ENCODE results near the gene C1orf21. TPM values are rescaled to one million over a fixed set of nuclear protein-coding genes. Genes with fewer than 3 reads are reported as not detected.
A peak's percentile ranks its signal among the peaks of the same experiment; 100 is the strongest.

The C1orf21 gene
- total RNA-seq, 2 experiments from 2014 or later = 7.7 to 8.8 TPM

GRCh38 chr1:184647471-184647870 lies 260.6 kb downstream of the C1orf21 start:
- POLR2A ChIA-PET = no interaction called here
- Mint-ChIP-seq H3K27me3 (peaks cover 18% of the 10 kb centered on the region), H3K9me3 (no peaks in the 10 kb centered on the region), H3K4me3 (no peak overlapping the region), H3K4me1 (no peaks in the 10 kb centered on the region), H3K27ac (no peak overlapping the region), H3K36me3 (ENCODE audit: low read depth) (no peaks in the 10 kb centered on the region)
- CTCF ChIA-PET = no interaction called here
- no peak for DNase-seq

GRCh38 chr1:184648160-184648855 lies 261.5 kb downstream of the C1orf21 start:
- Mint-ChIP-seq H3K9me3 (no peaks in the 10 kb centered on the region), H3K4me3 (no peak overlapping the region), H3K27me3 (peaks cover 21% of the 10 kb centered on the region), H3K27ac (no peak overlapping the region), H3K36me3 (ENCODE audit: low read depth) (no peaks in the 10 kb centered on the region), H3K4me1 (no peaks in the 10 kb centered on the region)
- ChIA-PET CTCF (no interaction called here), POLR2A (no interaction called here)
- DNase-seq = no peak

- no peak for DNase-seq
- Mint-ChIP-seq H3K27me3 (peaks cover 21% of the 10 kb centered on the region), H3K36me3 (ENCODE audit: low read depth) (no peaks in the 10 kb centered on the region), H3K27ac (no peak overlapping the region), H3K4me1 (no peaks in the 10 kb centered on the region), H3K9me3 (no peaks in the 10 kb centered on the region), H3K4me3 (no peak overlapping the region)
- POLR2A ChIA-PET = no interaction called here
- CTCF ChIA-PET = no interaction called here
These were observed 262.0 kb downstream of the C1orf21 start for GRCh38 chr1:184648856-184649201.

- H3K4me1 Mint-ChIP-seq = no peaks in the 10 kb centered on the region
- H3K9me3 Mint-ChIP-seq = no peaks in the 10 kb centered on the region
- H3K36me3 Mint-ChIP-seq (ENCODE audit: low read depth) = no peaks in the 10 kb centered on the region
- H3K27ac Mint-ChIP-seq = no peak overlapping the region
- H3K27me3 Mint-ChIP-seq = peaks cover 21% of the 10 kb centered on the region
- ChIA-PET POLR2A (no interaction called here), CTCF (no interaction called here)
- no peak for DNase-seq
- no peak overlapping the region for H3K4me3 Mint-ChIP-seq
These were observed 262.6 kb downstream of the C1orf21 start for GRCh38 chr1:184649451-184649888.

GRCh38 chr1:184650177-184650866 lies 263.5 kb downstream of the C1orf21 start:
- Mint-ChIP-seq H3K9me3 (no peaks in the 10 kb centered on the region), H3K27ac (no peak overlapping the region), H3K4me1 (no peaks in the 10 kb centered on the region), H3K4me3 (no peak overlapping the region), H3K27me3 (peaks cover 19% of the 10 kb centered on the region), H3K36me3 (ENCODE audit: low read depth) (no peaks in the 10 kb centered on the region)
- POLR2A ChIA-PET = no interaction called here
- CTCF ChIA-PET = no interaction called here
- no peak for DNase-seq

GRCh38 chr1:184655185-184655584 lies 268.4 kb downstream of the C1orf21 start:
- POLR2A ChIA-PET = no interaction called here
- Mint-ChIP-seq H3K4me1 (no peaks in the 10 kb centered on the region), H3K27me3 (peaks cover 11% of the 10 kb centered on the region), H3K27ac (no peak overlapping the region), H3K9me3 (no peaks in the 10 kb centered on the region), H3K4me3 (no peak overlapping the region), H3K36me3 (ENCODE audit: low read depth) (no peaks in the 10 kb centered on the region)
- no peak for DNase-seq
- CTCF ChIA-PET = interaction anchor here (1.0 kb wide), 1 partner anchor 9 kb away, joined by 4 read pairs; no protein-coding TSS in a partner anchor

- CTCF ChIA-PET = interaction anchor here (0.7 to 1.0 kb wide), 2 partner anchors 8 to 40 kb away, joined by 3 to 4 read pairs; no protein-coding TSS in a partner anchor
- no peak overlapping the region for H3K4me3 Mint-ChIP-seq
- no peaks in the 10 kb centered on the region for H3K4me1 Mint-ChIP-seq
- POLR2A ChIA-PET = no interaction called here
- H3K27ac Mint-ChIP-seq = no peak overlapping the region
- no peak for DNase-seq
- no peaks in the 10 kb centered on the region for H3K9me3 Mint-ChIP-seq
- peaks cover 10% of the 10 kb centered on the region for H3K27me3 Mint-ChIP-seq
- no peaks in the 10 kb centered on the region for H3K36me3 Mint-ChIP-seq (ENCODE audit: low read depth)
These were observed 269.4 kb downstream of the C1orf21 start for GRCh38 chr1:184656221-184656620.

- Mint-ChIP-seq H3K36me3 (ENCODE audit: low read depth) (no peaks in the 10 kb centered on the region), H3K27ac (no peak overlapping the region), H3K4me1 (peaks cover 4% of the 10 kb centered on the region), H3K4me3 (no peak overlapping the region), H3K27me3 (no peaks in the 10 kb centered on the region), H3K9me3 (no peaks in the 10 kb centered on the region)
- ChIA-PET POLR2A (no interaction called here), CTCF (no interaction called here)
- DNase-seq = no peak
These were observed 271.2 kb downstream of the C1orf21 start for GRCh38 chr1:184658055-184658454.

GRCh38 chr1:184660462-184661191 lies 273.8 kb downstream of the C1orf21 start:
- no peaks in the 10 kb centered on the region for H3K36me3 Mint-ChIP-seq (ENCODE audit: low read depth)
- H3K9me3 Mint-ChIP-seq = no peaks in the 10 kb centered on the region
- no peak overlapping the region for H3K27ac Mint-ChIP-seq
- DNase-seq = no peak
- H3K4me1 Mint-ChIP-seq = peaks cover 6% of the 10 kb centered on the region
- CTCF ChIA-PET = no interaction called here
- no peak overlapping the region for H3K4me3 Mint-ChIP-seq
- POLR2A ChIA-PET = no interaction called here
- H3K27me3 Mint-ChIP-seq = no peaks in the 10 kb centered on the region

GRCh38 chr1:184661801-184662200 lies 275.0 kb downstream of the C1orf21 start:
- Mint-ChIP-seq H3K36me3 (ENCODE audit: low read depth) (no peaks in the 10 kb centered on the region), H3K4me3 (no peak overlapping the region), H3K4me1 (peaks cover 6% of the 10 kb centered on the region), H3K27ac (no peak overlapping the region), H3K9me3 (no peaks in the 10 kb centered on the region), H3K27me3 (peaks cover 4% of the 10 kb centered on the region)
- DNase-seq = no peak
- ChIA-PET CTCF (interaction anchor here (0.6 kb wide), 1 partner anchor 1027 kb away, joined by 6 read pairs; no protein-coding TSS in a partner anchor), POLR2A (interaction anchor here (0.7 kb wide), 1 partner anchor 170 kb away, joined by 3 read pairs; no protein-coding TSS in a partner anchor)

GRCh38 chr1:184664042-184664660 lies 277.3 kb downstream of the C1orf21 start:
- Mint-ChIP-seq H3K27ac (no peak overlapping the region), H3K4me3 (no peak overlapping the region), H3K27me3 (peaks cover 6% of the 10 kb centered on the region), H3K4me1 (peaks cover 6% of the 10 kb centered on the region), H3K9me3 (no peaks in the 10 kb centered on the region), H3K36me3 (ENCODE audit: low read depth) (no peaks in the 10 kb centered on the region)
- ChIA-PET POLR2A (no interaction called here), CTCF (interaction anchor here (0.6 to 1.7 kb wide), 26 partner anchors 8 to 595 kb away, joined by 3 to 14 read pairs (median 4); partner anchors contain the start of gene C1orf21)
- DNase-seq = peak; percentile 58

GRCh38 chr1:184664661-184665060 lies 277.8 kb downstream of the C1orf21 start:
- no peaks in the 10 kb centered on the region for H3K36me3 Mint-ChIP-seq (ENCODE audit: low read depth)
- ChIA-PET CTCF (interaction anchor here (0.6 to 1.7 kb wide), 18 partner anchors 9 to 596 kb away, joined by 3 to 14 read pairs (median 4); no protein-coding TSS in a partner anchor), POLR2A (no interaction called here)
- no peak overlapping the region for H3K27ac Mint-ChIP-seq
- H3K4me3 Mint-ChIP-seq = no peak overlapping the region
- no peaks in the 10 kb centered on the region for H3K9me3 Mint-ChIP-seq
- DNase-seq = no peak
- H3K27me3 Mint-ChIP-seq = peaks cover 6% of the 10 kb centered on the region
- H3K4me1 Mint-ChIP-seq = peaks cover 6% of the 10 kb centered on the region

- Mint-ChIP-seq H3K4me3 (no peak overlapping the region), H3K4me1 (peaks cover 6% of the 10 kb centered on the region), H3K36me3 (ENCODE audit: low read depth) (no peaks in the 10 kb centered on the region), H3K27ac (no peak overlapping the region), H3K9me3 (no peaks in the 10 kb centered on the region), H3K27me3 (peaks cover 6% of the 10 kb centered on the region)
- POLR2A ChIA-PET = no interaction called here
- no peak for DNase-seq
- CTCF ChIA-PET = interaction anchor here (1.1 kb wide), 1 partner anchor 27 kb away, joined by 3 read pairs; no protein-coding TSS in a partner anchor
These were observed 278.5 kb downstream of the C1orf21 start for GRCh38 chr1:184665360-184665759.

Measured in activated CD4-positive, alpha-beta memory T cell treated with anti-CD3 and anti-CD28 coated beads, Interleukin-2, amount 10 ng/mL, durations not matched to agents 7 days and 5 days (primary cell).